GM21619 (cell line): ENCODE data around the gene SPATS1.

Experiments
- ATAC-seq: cut with Tn5 transposase; IDR thresholded peaks from one replicate; pipeline ENCODE4 v1.9.1; 2021; ENCODE audit not compliant: unreplicated experiment

Gene SPATS1

DNA sequence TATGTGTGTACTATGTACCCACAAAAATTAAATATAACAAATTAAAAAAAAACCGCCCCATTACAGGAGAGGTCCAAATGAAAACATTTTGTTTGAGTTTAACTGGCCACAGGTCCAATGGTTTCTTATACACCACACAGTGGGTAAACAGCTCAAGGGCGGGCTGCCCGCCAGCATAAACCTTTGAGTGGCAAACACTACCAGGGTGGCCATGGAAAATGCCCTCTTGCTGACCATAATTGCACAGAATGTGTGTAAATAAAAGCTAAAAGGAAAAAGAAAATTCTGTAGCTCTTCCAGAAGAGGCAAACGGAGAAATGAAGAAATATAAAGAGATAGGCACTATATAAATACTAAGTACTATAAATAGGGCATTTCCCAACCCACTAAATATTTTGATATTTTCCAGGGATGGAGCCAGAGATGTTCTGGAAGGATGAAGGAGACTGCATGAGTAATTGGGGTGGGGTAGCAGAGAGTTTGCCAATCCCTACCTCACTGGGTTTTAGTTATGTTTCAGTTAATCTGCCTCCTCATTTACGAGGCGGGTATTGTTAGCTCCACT, 44.0 kb downstream of the SPATS1 start:
- ATAC-seq = no peak

DNA sequence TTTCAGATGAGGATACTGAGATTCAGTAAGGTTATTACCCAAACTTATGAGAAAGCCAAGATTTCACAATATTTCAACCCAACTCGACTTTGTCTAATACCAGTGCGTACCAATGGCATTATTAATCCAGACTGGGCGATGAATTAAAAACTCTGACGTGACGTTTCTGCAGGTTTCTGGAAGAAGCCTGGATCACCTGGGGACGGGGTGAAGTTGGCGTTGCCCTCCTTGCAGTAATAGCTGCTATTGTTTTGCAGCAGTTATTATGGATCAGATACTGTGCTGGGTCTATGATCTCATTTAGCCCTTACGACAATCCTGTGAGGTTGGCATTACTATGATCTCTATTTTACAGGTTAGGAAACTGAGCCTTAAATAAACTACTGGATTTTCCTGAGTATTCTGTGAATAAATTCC, 44.5 kb downstream of the SPATS1 start:
- peak; percentile 5 for ATAC-seq

DNA sequence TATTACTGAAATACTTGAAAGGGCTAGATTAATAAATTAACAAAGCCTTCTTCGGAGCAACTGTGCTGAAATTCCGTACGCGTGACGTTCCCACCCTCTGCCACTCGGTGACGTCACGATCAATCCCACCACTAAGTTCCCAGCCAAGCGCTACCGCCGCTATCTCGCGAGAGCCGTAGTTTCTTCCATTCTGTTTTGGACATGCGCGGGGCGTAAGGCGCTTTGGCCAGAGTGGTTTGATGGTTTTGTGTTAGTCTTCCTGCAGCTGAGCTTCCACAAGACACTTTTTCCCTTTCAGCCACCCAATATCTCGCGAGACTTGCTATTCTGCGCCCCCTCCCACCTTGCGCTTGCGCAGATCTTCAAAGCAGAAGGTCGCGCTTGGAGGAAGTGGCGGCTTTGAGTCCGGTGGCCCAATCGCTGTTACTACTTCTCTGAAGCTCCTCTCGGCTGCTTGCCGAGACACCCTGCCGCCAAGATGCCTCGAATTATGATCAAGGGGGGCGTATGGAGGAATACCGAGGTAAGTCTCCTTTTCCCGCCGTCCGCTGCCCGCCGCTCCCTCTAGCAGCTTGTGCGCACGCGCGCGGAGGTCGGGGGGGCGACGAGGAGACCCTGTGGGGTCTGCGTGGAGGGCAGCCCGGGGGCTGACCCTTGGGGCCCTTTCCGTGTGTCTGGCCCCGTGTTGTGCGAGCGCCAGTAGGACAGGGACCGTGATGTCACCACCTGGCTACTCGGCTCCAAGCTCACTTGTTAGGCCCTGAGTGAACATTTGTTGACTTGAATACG, 45.1 kb downstream of the SPATS1 start, which contains the start of gene CDC5L:
Gene CDC5L, plus strand, starts transcription at position 361 of the 789 bp plus-strand sequence. Its CDS starts 118 bp downstream, at position 479.
- ATAC-seq = peak; percentile 90

DNA sequence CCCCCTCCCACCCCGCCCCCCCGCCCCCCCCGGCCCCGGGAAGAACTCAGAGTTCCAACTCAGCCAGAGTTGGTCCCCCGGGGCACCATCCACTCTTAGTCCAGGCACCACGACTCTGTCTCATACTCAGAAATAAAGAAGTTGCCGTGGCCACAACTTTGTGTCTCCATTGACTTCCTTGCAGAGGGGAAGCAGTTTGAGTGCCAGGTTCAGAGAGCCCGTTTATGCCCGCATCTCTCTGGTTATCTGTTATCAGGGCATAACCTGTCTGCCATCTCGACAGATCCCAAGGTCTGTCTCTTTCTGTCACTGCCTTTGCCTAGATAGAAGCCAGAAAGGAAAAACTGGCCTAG, 45.7 kb downstream of the SPATS1 start:
- ATAC-seq = no peak

DNA sequence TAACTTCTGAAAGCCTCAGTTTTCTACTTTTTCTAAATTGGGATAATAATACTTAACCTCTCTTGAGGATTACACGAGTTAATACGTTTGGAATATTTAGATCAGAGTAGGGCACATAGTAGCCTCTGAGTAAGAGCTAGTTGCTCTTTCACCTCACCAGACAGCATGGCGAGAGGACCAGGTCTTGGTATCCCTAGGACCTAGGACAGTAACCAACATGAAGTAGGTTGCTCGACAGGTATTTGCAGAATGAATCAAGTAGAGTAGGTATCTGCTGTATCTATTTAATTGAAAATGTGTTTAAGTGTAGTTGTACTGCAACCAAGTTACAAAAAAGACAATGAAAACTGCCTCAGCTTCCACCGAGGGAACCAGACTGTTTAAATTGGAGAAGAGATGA, 46.4 kb downstream of the SPATS1 start:
- ATAC-seq = no peak

DNA sequence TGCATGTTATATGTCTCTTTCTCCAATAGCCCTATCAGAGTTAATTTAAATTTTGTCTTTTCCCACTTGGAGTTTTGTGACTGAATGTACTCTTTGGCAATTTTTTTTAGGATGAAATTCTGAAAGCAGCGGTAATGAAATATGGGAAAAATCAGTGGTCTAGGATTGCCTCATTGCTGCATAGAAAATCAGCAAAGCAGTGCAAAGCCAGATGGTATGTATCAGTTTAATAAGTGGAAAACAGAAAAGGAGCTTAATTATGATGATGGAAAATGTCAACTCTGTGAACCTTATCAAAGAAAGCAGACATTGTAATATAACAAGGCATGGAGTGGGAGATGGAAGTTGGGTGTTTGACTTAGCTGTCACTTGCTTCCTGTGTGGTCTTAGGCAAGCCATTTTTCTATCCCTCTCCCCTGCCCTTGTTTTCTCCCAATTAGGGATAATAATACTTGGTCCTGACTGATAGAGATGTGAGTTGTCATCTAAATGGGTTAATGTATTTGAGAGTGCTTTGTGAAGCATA, 47.8 kb downstream of the SPATS1 start:
- ATAC-seq = no peak
